ENCODE data around the gene ZNF578. TPM values are rescaled to one million over a fixed set of nuclear protein-coding genes. Genes with fewer than 3 reads are reported as not detected.
"Not testable (repeated sequence)": the region's sequence is repeated elsewhere in the genome, so short reads cannot be mapped to it uniquely, and the experiment has no call there.

The ZNF578 gene
- total and polyA plus RNA-seq, 2 of the 8 experiments (the other 6 are each of a cell fraction or from before 2014, with no cell fraction given) = 1.6 to 4.2 TPM

DNA sequence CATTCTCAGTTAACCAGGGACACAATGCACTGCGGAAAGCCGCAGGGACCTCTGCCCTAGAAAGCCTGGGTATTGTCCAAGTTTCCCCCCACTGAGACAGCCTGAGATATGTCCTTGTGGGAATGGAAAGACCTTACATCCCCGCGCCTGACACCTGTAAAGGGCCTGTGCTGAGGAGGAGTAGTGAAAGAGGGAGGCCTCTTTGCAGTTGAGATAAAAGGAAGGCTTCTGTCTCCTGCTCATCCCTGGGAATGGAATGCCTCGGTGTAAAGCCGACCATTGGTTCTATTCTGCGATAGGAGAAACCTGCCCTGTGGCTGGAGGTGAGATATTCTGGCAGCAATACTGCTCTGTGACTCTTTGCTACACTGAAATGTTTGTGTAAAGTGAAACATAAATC, 65.8 kb downstream of the ZNF578 start:
- H3K14ac ChIP-seq (ENCODE audit: insufficient read length); H2BK15ac ChIP-seq (ENCODE audit: low read length); H2BK5ac ChIP-seq (ENCODE audit: low read depth, low read length); H3K27ac ChIP-seq (ENCODE audit: low read depth, low read length); H3K79me1 ChIP-seq (ENCODE audit: low read depth, low read length); H3K4me3 ChIP-seq (ENCODE audit: extremely low read depth in 1 of 4, insufficient read depth in 2 of 4, low read depth in 3 of 4, low read length in 4 of 4); DNase-seq (ENCODE audit: low read depth in 1 of 2, low spot score in 2 of 2); H2BK12ac ChIP-seq (ENCODE audit: low read depth, low read length); POLR2A ChIA-PET (ENCODE audit: partially characterized antibody); FAIRE-seq; H3K9ac ChIP-seq (replicated peaks in 1 of 4; ENCODE audit: extremely low read depth in 1 of 4, low read depth in 3 of 4, low read length in 3 of 4); H4K91ac ChIP-seq (replicated peaks; ENCODE audit: insufficient read length, low read length); H3K4me2 ChIP-seq (ENCODE audit: insufficient read depth in 1 of 2, low read depth in 2 of 2, low read length in 2 of 2); H2AFZ ChIP-seq (ENCODE audit: low read length); H3K36me3 ChIP-seq (ENCODE audit: control insufficient read depth in 2 of 4, insufficient read depth in 4 of 4, low read length in 3 of 4); H3K9me3 ChIP-seq (ENCODE audit: insufficient read depth in 2 of 2, low read depth in 1 of 2, low read length in 1 of 2); H4K20me1 ChIP-seq (replicated peaks in 1 of 2; ENCODE audit: control insufficient read depth in 1 of 2, insufficient read depth in 2 of 2, low read length in 2 of 2); H4K5ac ChIP-seq (ENCODE audit: insufficient read length, low read depth, low read length); H3K79me2 ChIP-seq (ENCODE audit: control insufficient read depth in 1 of 2, insufficient read depth in 2 of 2, low read length in 2 of 2); CTCF ChIA-PET (ENCODE audit: partially characterized antibody); H3K56ac ChIP-seq (replicated peaks; ENCODE audit: insufficient read length, low read depth, low read length); H4K8ac ChIP-seq (ENCODE audit: extremely low read depth, insufficient read depth, low read length); H3K4ac ChIP-seq (replicated peaks; ENCODE audit: insufficient read length, low read depth, low read length); H3K27me3 ChIP-seq (replicated peaks in 1 of 4; ENCODE audit: control insufficient read depth in 3 of 4, extremely low read depth in 1 of 4, insufficient read depth in 3 of 4, low read length in 3 of 4); H2BK20ac ChIP-seq (ENCODE audit: low read length); H3K23me2 ChIP-seq (ENCODE audit: low read depth, low read length); H2BK120ac ChIP-seq (replicated peaks; ENCODE audit: low read depth, low read length); H2AK5ac ChIP-seq (ENCODE audit: low read depth, low read length); H3K23ac ChIP-seq (ENCODE audit: insufficient read length); H3K18ac ChIP-seq (ENCODE audit: extremely low read depth, low read length): not testable (repeated sequence)
- peaks cover 2 to 14% (median 10%) of the 10 kb centered on the region in 4 experiments; a peak in 5 of 7 replicates for H3K4me1 ChIP-seq (replicated peaks in 1 of 4; ENCODE audit: control insufficient read depth in 3 of 4, insufficient read depth in 4 of 4, low read length in 3 of 4)
- 72% methylated on average over 5 of the region's 7 CpGs; no CpG with 5 or more reads in 1 of the 2 experiments for WGBS, 2 experiments (ENCODE audit: extremely low coverage in 1 of 2, insufficient coverage in 1 of 2, insufficient read length in 1 of 2, insufficient replicate concordance in 2 of 2, low coverage in 1 of 2, low lambda C conversion rate in 2 of 2, missing lambda C conversion rate in 1 of 2)

Measured in H1 (cell line).